Measurements from ENCODE around the gene MLC1.

The MLC1 gene

GRCh38 chr22:50035131-50035881, 49.9 kb downstream of the MLC1 start:
- DNase-seq: no peak

- DNase-seq: no peak
Observed at GRCh38 chr22:50034126-50035081, 50.8 kb downstream of the MLC1 start.

GRCh38 chr22:50032941-50033601, 52.2 kb downstream of the MLC1 start:
- no peak for DNase-seq

- no peak for DNase-seq
Observed at GRCh38 chr22:50032109-50032871, 52.9 kb downstream of the MLC1 start.

DNA sequence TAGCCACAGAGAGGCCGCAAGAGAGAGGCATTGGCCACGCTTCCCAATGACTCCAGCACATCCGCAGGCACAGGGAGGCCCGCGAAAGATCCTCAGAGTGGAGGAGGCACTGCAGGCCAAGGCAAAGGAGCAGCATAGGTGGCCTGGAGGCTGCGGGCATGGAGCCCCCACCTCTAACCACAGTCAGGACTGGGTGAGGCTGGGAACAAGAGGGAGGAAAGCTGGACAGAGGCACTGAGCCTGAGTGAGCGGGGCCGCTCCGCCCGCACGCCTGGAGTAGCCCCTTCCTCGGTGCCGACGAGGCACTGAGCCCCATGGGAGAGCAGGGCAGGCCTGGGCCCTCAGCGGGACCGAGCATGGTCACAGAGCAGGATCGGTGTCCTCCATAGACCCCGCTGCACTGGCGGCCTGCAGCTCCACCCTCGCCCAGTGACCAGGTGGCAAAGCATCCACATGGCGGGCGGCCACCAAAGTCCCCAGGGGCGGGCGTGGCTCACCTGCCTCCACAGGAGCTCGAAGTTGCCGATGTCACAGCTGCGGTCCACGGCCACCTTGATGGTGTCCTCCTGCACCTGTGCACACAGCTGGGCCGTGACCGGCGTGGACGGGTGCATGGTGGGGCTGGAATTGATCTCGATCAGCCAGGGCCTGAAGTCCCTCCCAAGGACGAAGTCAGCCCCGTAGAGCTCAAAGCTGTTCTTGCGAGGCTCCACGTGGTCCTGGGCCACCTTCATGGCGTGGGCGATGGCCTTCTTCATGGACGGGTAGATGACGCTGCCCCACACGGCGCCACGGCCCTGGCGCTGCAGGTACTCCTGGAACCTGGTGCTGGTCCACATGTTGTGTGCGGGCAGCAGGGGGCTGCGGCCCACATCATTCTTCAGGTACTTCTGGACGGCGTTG, 53.8 kb downstream of the MLC1 start:
- DNase-seq: no peak

DNA sequence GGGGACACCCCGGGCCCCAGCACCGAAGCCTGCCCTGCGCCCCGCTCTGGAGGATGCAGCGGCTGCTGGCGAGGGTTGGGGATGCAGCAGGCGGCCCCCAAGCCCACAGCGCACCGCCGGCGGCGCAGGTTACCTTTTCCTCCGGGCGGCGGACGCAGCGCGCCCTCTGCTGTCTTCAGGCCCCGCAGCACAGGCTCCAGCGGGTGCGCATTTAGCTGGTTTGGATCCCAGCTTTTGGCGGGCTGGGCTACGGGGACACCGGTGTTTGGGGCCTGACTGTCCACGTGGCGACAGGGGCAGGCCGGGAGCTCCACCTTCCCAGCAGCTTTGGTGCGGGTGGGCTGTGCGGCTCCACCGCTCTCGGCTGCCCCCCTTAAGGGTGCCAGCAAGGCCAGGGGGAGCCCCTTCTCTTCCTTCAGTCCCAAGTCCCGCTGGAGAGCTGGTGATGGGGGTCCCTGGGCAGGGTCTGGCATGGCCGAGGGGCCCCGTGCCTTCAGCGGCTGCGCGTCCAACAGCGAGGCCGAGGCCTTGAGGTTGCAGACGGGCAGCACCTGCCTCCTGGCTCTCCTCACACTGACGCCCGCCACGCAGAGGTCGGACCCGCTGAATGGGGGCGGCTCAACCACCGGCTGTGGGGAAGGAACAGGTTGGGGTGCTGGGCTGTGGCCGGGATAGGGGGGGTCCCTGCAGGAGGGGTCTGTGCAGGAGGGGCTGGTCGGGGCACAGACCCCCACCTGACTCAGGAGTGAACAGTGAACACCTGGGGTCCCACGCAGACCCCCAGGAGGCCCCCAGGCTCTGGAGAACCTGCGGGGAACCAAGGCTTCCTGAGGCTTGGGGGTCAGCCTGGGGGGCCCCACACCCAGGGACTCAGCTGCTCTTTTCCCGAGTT, 54.7 kb downstream of the MLC1 start:
- peak; percentile 54 for DNase-seq

GRCh38 chr22:50027639-50028537, 57.3 kb downstream of the MLC1 start:
- no peak for DNase-seq

- DNase-seq: no peak
Observed at GRCh38 chr22:50025993-50026392, 59.2 kb downstream of the MLC1 start.

GRCh38 chr22:50022171-50022819, 62.9 kb downstream of the MLC1 start:
- DNase-seq: no peak

DNA sequence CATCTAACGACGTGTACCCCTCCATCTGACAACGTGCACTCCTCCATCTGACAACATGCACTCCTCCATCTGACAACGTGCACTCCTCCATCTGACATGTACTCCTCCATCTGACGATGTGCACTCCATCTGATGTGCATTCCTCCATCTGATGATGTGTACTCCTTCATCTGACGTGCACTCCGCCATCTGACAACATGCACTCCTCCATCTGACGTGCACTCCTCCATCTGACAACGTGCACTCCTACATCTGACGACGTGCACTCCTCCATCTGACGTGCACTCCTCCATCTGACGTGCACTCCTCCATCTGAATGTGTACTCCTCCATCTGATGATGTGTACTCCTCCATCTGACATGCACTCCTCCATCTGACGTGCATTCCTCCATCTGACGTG, 64.6 kb downstream of the MLC1 start:
- DNase-seq: no peak

DNA sequence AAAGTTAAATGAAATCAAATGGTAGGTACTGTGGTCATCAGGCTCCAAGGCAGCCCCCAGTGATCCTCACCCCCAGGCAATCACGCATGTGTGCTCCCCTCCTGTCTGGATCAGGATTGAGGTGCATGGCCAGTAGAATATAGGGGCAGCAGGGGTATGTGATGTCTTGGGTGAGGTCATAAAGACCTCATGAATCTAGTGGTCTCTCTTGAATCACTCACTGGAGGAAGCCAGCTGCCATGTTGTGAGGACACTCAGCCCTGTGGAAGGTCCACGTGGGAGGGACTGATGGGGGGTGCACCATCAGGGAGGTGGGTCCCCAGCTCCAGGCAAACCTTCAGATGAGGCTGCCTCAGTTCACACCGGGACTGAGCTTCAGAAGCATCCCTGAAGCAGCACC, 65.9 kb downstream of the MLC1 start:
- no peak for DNase-seq

DNA sequence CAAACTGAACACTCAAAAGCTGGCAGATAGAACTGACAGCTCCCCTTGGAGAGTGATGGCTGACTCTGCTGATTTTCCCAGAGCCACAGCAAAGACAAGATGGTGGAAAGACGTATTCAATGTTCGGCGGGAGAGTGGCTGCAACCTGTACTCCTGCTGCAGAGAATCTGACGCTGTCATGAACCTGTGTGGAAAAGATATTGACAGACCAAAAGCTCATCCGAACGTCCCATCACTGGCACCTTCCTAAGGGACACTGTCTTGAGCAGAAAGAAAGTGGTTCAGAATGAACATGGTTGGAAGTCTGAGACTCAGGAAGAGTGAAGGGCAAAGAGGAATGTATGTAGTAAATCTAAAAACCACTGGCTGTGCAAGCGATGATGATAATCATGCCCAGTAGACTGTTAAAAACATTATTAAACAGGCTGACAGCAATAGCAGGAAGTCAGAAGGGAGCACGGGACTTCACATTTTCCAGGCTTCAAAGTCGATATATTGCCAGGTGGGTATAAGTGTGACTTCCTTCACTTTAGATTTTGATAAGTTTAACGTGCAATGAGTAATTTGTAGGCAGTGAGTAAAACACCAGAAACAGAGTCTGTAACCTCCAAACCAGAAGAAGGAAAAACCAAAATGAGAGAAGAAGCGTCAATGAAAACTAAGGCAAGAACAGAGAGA, 66.5 kb downstream of the MLC1 start:
- DNase-seq: no peak

DNA sequence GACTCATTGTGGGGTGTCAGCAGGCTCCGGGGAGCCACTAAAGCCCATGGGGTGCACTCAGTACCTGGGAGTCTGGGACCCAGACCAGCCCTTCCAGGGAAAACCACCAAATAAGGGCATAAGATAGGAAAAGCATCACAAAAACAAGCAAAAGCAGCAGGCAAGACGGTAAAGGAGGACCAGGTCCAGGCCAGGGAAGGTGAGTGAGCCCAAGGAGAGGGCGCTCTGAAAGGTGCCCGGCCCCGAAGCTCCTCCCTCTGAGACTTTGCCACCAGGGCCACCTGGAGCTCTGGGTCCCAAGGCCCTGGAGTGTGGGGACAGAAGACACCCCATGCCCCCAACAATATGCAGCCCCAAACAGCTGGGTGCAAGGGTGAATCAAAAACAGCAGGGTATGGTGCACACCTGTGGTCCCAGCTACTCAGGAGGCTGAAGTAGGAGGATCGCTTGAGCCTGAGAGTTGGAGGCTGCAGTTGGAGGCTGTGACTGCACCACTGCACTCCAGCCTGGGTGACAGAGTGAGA, 67.5 kb downstream of the MLC1 start:
- no peak for DNase-seq

- no peak for DNase-seq
Observed at GRCh38 chr22:50016988-50017700, 68.1 kb downstream of the MLC1 start.

DNA sequence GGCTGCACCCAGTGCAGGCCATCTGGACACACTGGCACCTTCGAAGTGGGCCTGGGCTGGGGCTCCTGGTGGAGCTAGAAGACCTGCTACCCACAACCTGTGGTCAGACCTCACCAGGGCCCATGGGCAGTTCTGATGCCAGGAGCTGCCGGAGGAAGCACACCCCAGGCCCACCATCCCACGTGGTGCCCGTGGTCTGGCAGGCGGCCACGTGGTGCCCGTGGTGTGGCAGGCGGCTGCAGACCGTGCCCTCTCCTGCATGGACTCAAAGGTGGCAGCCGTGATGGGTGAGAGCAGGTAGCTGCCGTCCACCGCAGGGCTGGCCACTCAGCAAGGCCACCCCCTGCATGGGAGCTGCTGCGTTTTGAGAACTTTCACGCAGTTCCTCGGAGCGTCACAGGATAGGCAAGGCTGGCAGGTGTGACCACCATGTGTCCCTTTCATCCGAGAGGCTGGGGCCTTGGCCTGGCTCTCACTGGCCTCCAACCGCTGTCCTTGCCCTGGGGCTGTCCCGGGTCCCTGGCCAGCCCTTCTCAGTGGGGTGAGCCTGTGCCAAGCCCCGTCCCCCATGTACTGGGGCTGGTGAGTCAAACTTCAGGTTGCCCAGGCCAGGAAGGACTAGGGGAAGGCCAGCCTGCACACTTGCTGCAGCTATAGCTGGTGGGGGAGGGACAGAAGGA, 68.8 kb downstream of the MLC1 start:
- DNase-seq: no peak

All from fibroblast of skin of abdomen (primary cell).